PFSK-1 (cell line): ENCODE measurements around the gene PROP1. TPM values are rescaled to one million over a fixed set of nuclear protein-coding genes. Genes with fewer than 3 reads are reported as not detected.

ENCODE experiments used
- FOXP2 ChIP-seq: optimal IDR thresholded peaks from 2 replicates; pipeline ENCODE3; 2011; ENCODE audit warnings: borderline replicate concordance, control low read depth, inconsistent platforms; ENCODE audit not compliant: insufficient read depth; ENCODE audit errors: extremely low read length, extremely low read depth
- POLR2AphosphoS5 ChIP-seq: IDR thresholded peaks from 2 replicates; pipeline ENCODE4 v1.6.1; 2012; ENCODE audit warnings: low read depth, mild to moderate bottlenecking, control low read depth, low read length, moderate library complexity
- SIN3A ChIP-seq: IDR thresholded peaks from 2 replicates; pipeline ENCODE4 v1.6.1; 2012; ENCODE audit warnings: mild to moderate bottlenecking, low read length, moderate library complexity, borderline replicate concordance; ENCODE audit not compliant: insufficient read depth
- TAF1 ChIP-seq: IDR thresholded peaks from 2 replicates; pipeline ENCODE4 v1.6.1; 2012; ENCODE audit warnings: low read length, control low read depth, borderline replicate concordance; ENCODE audit not compliant: insufficient read depth
- polyA plus RNA-seq: library from polyadenylated mRNA; unstranded; fragments of >200 nt; gene quantifications from one replicate; pipeline ENCODE4 v1.2.1, GENCODE V29; 2012; ENCODE audit warnings: low read depth, missing spikeins; ENCODE audit not compliant: insufficient read length
- TF ChIP-seq, protein P1 (sequence below), 2 experiments: IDR thresholded peaks; 2 replicates each; pipeline versions ENCODE4 v1.6.1 to v1.8.0; 2011 to 2012; ENCODE audit warnings: low read depth in 2 of 2, low read length in 2 of 2, control low read depth in 1 of 2, inconsistent platforms in 1 of 2, mild to moderate bottlenecking in 1 of 2, moderate library complexity in 1 of 2; ENCODE audit not compliant: insufficient read depth in 1 of 2

Gene PROP1
- not detected for polyA plus RNA-seq

DNA sequence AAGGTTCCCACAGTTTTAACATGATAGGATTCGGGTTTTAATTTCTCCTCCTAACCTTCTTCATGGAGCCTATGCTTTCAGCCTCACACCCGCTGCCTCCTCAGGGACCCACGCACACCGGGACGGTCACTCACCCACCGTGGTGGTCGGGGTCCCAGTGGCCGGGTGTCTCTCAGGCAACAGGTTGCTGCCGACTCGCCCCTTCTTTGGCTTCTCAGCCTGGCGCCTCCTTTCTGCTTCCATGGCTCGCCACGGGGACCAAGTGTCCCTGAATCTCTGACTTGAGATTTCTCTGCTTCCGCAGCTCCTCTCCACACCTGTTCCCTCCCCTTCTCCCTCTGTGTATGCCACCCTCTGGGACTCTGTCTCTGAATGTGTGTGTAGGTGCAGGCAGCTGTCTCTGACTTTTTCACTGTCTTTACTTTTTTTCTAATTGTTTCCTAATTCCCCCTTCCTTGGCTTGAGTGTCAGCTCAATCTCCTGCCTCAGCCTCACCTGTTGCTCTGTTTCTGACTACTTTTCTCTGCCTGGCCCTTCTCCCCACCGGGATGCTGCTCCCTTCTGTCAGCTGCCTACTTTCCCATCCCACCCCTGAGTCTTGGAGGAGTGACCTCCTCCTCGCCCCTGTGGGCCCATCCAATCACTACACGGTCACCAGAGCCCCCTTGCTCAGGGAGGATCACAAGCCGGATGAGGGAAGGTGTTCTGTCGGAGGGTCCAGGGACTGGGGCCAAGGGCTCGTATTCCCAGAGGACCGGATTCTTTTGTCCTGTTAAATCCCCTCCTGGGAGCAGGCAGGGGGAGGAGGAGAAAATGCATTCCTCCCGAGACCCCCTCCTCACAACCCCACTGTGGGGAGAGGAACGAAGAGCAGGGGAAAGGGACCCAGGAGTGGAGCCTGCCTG lies at the start of gene PROP1:
Gene PROP1 (minus strand): TSS at position 552 of the 905 bp plus-strand sequence. CDS start 309 bp downstream, at position 243.
- TF ChIP-seq POLR2AphosphoS5: no peak
- TF ChIP-seq, protein P1, sequence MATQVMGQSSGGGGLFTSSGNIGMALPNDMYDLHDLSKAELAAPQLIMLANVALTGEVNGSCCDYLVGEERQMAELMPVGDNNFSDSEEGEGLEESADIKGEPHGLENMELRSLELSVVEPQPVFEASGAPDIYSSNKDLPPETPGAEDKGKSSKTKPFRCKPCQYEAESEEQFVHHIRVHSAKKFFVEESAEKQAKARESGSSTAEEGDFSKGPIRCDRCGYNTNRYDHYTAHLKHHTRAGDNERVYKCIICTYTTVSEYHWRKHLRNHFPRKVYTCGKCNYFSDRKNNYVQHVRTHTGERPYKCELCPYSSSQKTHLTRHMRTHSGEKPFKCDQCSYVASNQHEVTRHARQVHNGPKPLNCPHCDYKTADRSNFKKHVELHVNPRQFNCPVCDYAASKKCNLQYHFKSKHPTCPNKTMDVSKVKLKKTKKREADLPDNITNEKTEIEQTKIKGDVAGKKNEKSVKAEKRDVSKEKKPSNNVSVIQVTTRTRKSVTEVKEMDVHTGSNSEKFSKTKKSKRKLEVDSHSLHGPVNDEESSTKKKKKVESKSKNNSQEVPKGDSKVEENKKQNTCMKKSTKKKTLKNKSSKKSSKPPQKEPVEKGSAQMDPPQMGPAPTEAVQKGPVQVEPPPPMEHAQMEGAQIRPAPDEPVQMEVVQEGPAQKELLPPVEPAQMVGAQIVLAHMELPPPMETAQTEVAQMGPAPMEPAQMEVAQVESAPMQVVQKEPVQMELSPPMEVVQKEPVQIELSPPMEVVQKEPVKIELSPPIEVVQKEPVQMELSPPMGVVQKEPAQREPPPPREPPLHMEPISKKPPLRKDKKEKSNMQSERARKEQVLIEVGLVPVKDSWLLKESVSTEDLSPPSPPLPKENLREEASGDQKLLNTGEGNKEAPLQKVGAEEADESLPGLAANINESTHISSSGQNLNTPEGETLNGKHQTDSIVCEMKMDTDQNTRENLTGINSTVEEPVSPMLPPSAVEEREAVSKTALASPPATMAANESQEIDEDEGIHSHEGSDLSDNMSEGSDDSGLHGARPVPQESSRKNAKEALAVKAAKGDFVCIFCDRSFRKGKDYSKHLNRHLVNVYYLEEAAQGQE (IDR thresholded peaks at IDR 0.05; ENCODE audit: insufficient read depth in 1 of 2, low read depth in 2 of 2, low read length in 2 of 2): no peak
- no peak for TF ChIP-seq SIN3A
- TF ChIP-seq TAF1: no peak

DNA sequence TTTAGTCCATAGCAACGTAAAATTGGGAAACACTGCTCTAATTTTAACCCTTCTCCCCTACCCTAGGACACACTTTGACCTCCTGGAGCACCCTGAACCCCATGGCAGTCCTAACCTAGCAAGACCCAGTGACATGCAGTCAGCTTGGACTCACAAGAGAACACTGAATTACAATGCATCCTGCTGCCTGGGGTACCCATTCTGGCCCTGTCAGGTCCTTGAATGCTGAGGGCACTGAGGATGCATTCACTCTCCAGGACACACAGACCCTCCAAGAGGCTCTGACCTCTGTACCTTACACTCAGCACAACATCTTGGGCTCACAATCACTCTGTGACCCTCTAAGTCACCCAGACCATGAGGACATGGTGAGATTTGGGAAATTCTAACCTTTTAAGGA lies 1.8 kb upstream of the PROP1 start:
- no peak for TF ChIP-seq SIN3A
- no peak for TF ChIP-seq TAF1
- no peak for TF ChIP-seq FOXP2
- TF ChIP-seq POLR2AphosphoS5: no peak
- TF ChIP-seq, protein P1 (IDR thresholded peaks at IDR 0.05; ENCODE audit: insufficient read depth in 1 of 2, low read depth in 2 of 2, low read length in 2 of 2): no peak

DNA sequence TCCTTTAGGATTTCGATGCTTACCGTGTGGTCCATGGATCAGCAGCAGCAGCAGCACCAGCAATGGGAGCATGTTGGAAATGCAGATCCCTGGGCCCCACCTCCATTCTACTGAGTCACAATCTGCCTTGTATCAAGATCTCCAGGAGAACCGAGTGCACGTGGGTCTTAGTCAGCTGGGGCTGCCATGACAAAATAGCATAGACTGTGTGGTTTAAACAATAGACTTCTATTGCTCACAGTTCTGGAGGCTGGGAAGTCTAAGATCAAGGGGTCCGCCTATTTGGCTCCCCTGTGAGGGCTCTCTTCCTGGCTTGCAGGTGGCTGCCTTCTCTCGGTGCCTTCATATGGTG lies 1.3 kb upstream of the PROP1 start:
- TF ChIP-seq FOXP2 (no peak), SIN3A (no peak), POLR2AphosphoS5 (no peak)
- TF ChIP-seq, protein P1 (IDR thresholded peaks at IDR 0.05; ENCODE audit: insufficient read depth in 1 of 2, low read depth in 2 of 2, low read length in 2 of 2): no peak

DNA sequence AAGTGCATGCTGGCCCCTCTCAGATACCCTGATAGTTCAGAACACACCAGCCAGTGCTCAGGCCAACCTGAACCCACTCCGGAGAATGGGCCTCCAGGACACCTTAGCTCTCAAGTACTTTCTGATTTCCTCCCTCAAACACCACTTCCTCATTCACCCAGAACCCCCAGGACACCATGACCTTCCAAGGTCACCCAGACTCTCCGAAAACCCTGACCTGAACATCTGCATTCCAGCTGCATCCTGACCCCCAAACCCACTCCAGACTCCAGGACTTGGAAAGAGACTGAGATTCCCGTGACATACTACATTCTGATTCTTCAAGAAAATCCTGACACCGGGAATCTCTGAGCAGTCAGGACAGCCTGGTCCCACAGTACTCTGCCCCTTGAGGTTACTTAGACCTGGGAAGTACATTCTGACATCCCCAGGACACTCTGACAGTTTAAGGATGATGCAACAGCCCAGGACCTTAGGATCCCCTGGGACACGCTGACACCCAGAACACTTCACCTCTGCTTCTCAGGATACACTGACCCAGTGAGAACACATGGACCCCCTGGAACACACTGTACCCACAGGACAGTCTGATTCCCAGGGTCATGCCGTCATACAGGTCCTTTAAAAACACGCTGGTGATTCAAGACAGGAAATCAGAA lies 747 bp upstream of the PROP1 start:
- no peak for TF ChIP-seq SIN3A
- TF ChIP-seq TAF1: no peak
- TF ChIP-seq, protein P1 (IDR thresholded peaks at IDR 0.05; ENCODE audit: insufficient read depth in 1 of 2, low read depth in 2 of 2, low read length in 2 of 2): no peak
- no peak for TF ChIP-seq POLR2AphosphoS5
- no peak for TF ChIP-seq FOXP2
